Measurements from ENCODE around the gene ERVFRD-1.

Gene ERVFRD-1

GRCh38 chr6:11110921-11111768 lies at the start of gene ERVFRD-1:
ERVFRD-1 (minus strand) TSS chr6:11111725; CDS start chr6:11105310, 6,415 bp downstream.
- Histone ChIP-seq H3K36me3 (ENCODE audit: insufficient read depth, low read length) (no peaks in the 10 kb centered on the region; the same call in 1 of the 2 replicates), H2AFZ (ENCODE audit: low read length) (no peak within 1 kb of the TSS), H3K4me3 (ENCODE audit: low read length, poor library complexity, severe bottlenecking) (peak within 1 kb of the TSS; percentile 60), H3K9ac (ENCODE audit: low read depth, low read length, poor library complexity, severe bottlenecking) (peak within 1 kb of the TSS; percentile 57), H4K20me1 (ENCODE audit: insufficient read depth, low read length, poor library complexity, severe bottlenecking) (peaks cover 8% of the 10 kb centered on the region), H3K4me1 (ENCODE audit: insufficient read depth, low read length, poor library complexity, severe bottlenecking) (peaks cover 66% of the 10 kb centered on the region), H3K9me3 (ENCODE audit: insufficient read depth, low read depth, low read length) (no peaks in the 10 kb centered on the region), H3K4me2 (ENCODE audit: low read depth, low read length, poor library complexity, severe bottlenecking) (peak within 1 kb of the TSS; percentile 68), H3F3A (ENCODE audit: low read depth) (no peaks in the 10 kb centered on the region), H3K9me2 (replicated peaks; ENCODE audit: low read depth, low read length) (no peaks in the 10 kb centered on the region), H3K27me3 (ENCODE audit: insufficient read depth, low read length, poor library complexity, severe bottlenecking) (no peaks in the 10 kb centered on the region), H3K79me2 (ENCODE audit: insufficient read depth, low read length) (peaks cover 89% of the 10 kb centered on the region)
- no peak for TF ChIP-seq CTCF (conservative IDR thresholded peaks at IDR 0.05; ENCODE audit: low read length)
- TF ChIP-seq EZH2phosphoT487 (IDR thresholded peaks at IDR 0.05; ENCODE audit: borderline replicate concordance) = no peak

- no peaks in the 10 kb centered on the region for H3F3A ChIP-seq (ENCODE audit: low read depth)
- H3K9me2 ChIP-seq (replicated peaks; ENCODE audit: low read depth, low read length) = no peaks in the 10 kb centered on the region
- H2AFZ ChIP-seq (ENCODE audit: low read length) = no peak overlapping the region
- H3K9me3 ChIP-seq (ENCODE audit: insufficient read depth, low read depth, low read length) = no peaks in the 10 kb centered on the region
- no peak overlapping the region for H3K9ac ChIP-seq (ENCODE audit: low read depth, low read length, poor library complexity, severe bottlenecking)
- H3K79me2 ChIP-seq (ENCODE audit: insufficient read depth, low read length) = no peaks in the 10 kb centered on the region
- H3K36me3 ChIP-seq (ENCODE audit: insufficient read depth, low read length) = no peaks in the 10 kb centered on the region
- no peak overlapping the region for H3K4me2 ChIP-seq (ENCODE audit: low read depth, low read length, poor library complexity, severe bottlenecking)
- no peaks in the 10 kb centered on the region for H3K4me1 ChIP-seq (ENCODE audit: insufficient read depth, low read length, poor library complexity, severe bottlenecking)
- no peaks in the 10 kb centered on the region for H4K20me1 ChIP-seq (ENCODE audit: insufficient read depth, low read length, poor library complexity, severe bottlenecking)
- no peaks in the 10 kb centered on the region for H3K27me3 ChIP-seq (ENCODE audit: insufficient read depth, low read length, poor library complexity, severe bottlenecking)
- H3K4me3 ChIP-seq (ENCODE audit: low read length, poor library complexity, severe bottlenecking) = no peak overlapping the region
- TF ChIP-seq CTCF (conservative IDR thresholded peaks at IDR 0.05; ENCODE audit: low read length) (no peak), EZH2phosphoT487 (IDR thresholded peaks at IDR 0.05; ENCODE audit: borderline replicate concordance) (no peak)
These were observed 48.7 kb upstream of the ERVFRD-1 start for GRCh38 chr6:11160199-11160598.

GRCh38 chr6:11155589-11155988 lies 44.1 kb upstream of the ERVFRD-1 start:
- no peaks in the 10 kb centered on the region for H3K36me3 ChIP-seq (ENCODE audit: insufficient read depth, low read length)

More at GRCh38 chr6:11155589-11155988, 44.1 kb upstream of the ERVFRD-1 start:
- H3K9me2 ChIP-seq (replicated peaks; ENCODE audit: low read depth, low read length) = no peaks in the 10 kb centered on the region
- no peak overlapping the region for H3K9ac ChIP-seq (ENCODE audit: low read depth, low read length, poor library complexity, severe bottlenecking)
- H3K79me2 ChIP-seq (ENCODE audit: insufficient read depth, low read length) = no peaks in the 10 kb centered on the region
- H3K4me1 ChIP-seq (ENCODE audit: insufficient read depth, low read length, poor library complexity, severe bottlenecking) = no peaks in the 10 kb centered on the region
- no peaks in the 10 kb centered on the region for H4K20me1 ChIP-seq (ENCODE audit: insufficient read depth, low read length, poor library complexity, severe bottlenecking)
- H3K4me3 ChIP-seq (ENCODE audit: low read length, poor library complexity, severe bottlenecking) = no peak overlapping the region
- H3K27me3 ChIP-seq (ENCODE audit: insufficient read depth, low read length, poor library complexity, severe bottlenecking) = no peaks in the 10 kb centered on the region
- no peak overlapping the region for H2AFZ ChIP-seq (ENCODE audit: low read length)
- H3K9me3 ChIP-seq (ENCODE audit: insufficient read depth, low read depth, low read length) = no peaks in the 10 kb centered on the region
- TF ChIP-seq EZH2phosphoT487 (IDR thresholded peaks at IDR 0.05; ENCODE audit: borderline replicate concordance) = no peak
- no peaks in the 10 kb centered on the region for H3F3A ChIP-seq (ENCODE audit: low read depth)
- H3K4me2 ChIP-seq (ENCODE audit: low read depth, low read length, poor library complexity, severe bottlenecking) = no peak overlapping the region

Measured in Loucy (cell line).